NCI-H1436 (cell line): ENCODE results near the gene PIP5K1C.
"Not testable (repeated sequence)": the region's sequence is repeated elsewhere in the genome, so short reads cannot be mapped to it uniquely, and the experiment has no call there.

Source experiments
- DNase-seq: peaks from one replicate; lab custom pipeline; 2025; lab: John Stamatoyannopoulos, UW

The PIP5K1C gene

GRCh38 chr19:3590991-3591659, 109.1 kb downstream of the PIP5K1C start:
- no peak for DNase-seq

- no peak for DNase-seq
Measured at GRCh38 chr19:3589949-3590348, 110.3 kb downstream of the PIP5K1C start.

GRCh38 chr19:3589439-3589838, 110.8 kb downstream of the PIP5K1C start:
- DNase-seq = no peak

- no peak for DNase-seq
Measured at GRCh38 chr19:3586707-3587346, 113.4 kb downstream of the PIP5K1C start.

- no peak for DNase-seq
Measured at GRCh38 chr19:3586127-3586626, 114.1 kb downstream of the PIP5K1C start.

GRCh38 chr19:3585301-3586126, 114.8 kb downstream of the PIP5K1C start, which contains the start of gene GIPC3:
TSS of gene GIPC3 (plus strand) at chr19:3585478. CDS start at chr19:3585598, 120 bp downstream.
- DNase-seq = no peak

GRCh38 chr19:3584036-3584802, 116.0 kb downstream of the PIP5K1C start:
- DNase-seq = not testable (repeated sequence)

GRCh38 chr19:3581792-3582191, 118.5 kb downstream of the PIP5K1C start:
- DNase-seq = not testable (repeated sequence)
